ELF-1 (cell line): ENCODE results near the gene TFDP2.
"Not testable (repeated sequence)": the region's sequence is repeated elsewhere in the genome, so short reads cannot be mapped to it uniquely, and the experiment has no call there.

Experiments used
- DNase-seq: peaks from one replicate; pipeline ENCODE4 v3.0.0-alpha.2; 2016; ENCODE audit warnings: low read depth, low spot score

The TFDP2 gene

GRCh38 chr3:142127941-142128658 lies 21.2 kb downstream of the TFDP2 start:
- peak; percentile 26 for DNase-seq

GRCh38 chr3:142124243-142124642 lies 25.1 kb downstream of the TFDP2 start:
- DNase-seq, result no peak

GRCh38 chr3:142120707-142121106 lies 28.6 kb downstream of the TFDP2 start:
- DNase-seq, result no peak

- no peak for DNase-seq
Measured at GRCh38 chr3:142118911-142119310, 30.4 kb downstream of the TFDP2 start.

- no peak for DNase-seq
Measured at GRCh38 chr3:142117056-142117851, 32.1 kb downstream of the TFDP2 start.

GRCh38 chr3:142115867-142116668 lies 33.3 kb downstream of the TFDP2 start:
- peak; percentile 37 for DNase-seq

GRCh38 chr3:142112601-142113000 lies 36.7 kb downstream of the TFDP2 start:
- DNase-seq, result no peak

- DNase-seq, result no peak
Measured at GRCh38 chr3:142106548-142106947, 42.8 kb downstream of the TFDP2 start.

- DNase-seq, result no peak
Measured at GRCh38 chr3:142105991-142106390, 43.4 kb downstream of the TFDP2 start.

- no peak for DNase-seq
Measured at GRCh38 chr3:142104763-142105162, 44.6 kb downstream of the TFDP2 start.

- no peak for DNase-seq
Measured at GRCh38 chr3:142098964-142099363, 50.4 kb downstream of the TFDP2 start.

- no peak for DNase-seq
Measured at GRCh38 chr3:142097099-142097843, 52.1 kb downstream of the TFDP2 start.

GRCh38 chr3:142095841-142096240 lies 53.5 kb downstream of the TFDP2 start:
- DNase-seq, result no peak

- DNase-seq, result not testable (repeated sequence)
Measured at GRCh38 chr3:142088925-142089324, 60.4 kb downstream of the TFDP2 start.

GRCh38 chr3:142088522-142088921 lies 60.8 kb downstream of the TFDP2 start:
- DNase-seq, result peak; percentile 35

- DNase-seq, result no peak
Measured at GRCh38 chr3:142087676-142088075, 61.7 kb downstream of the TFDP2 start.

GRCh38 chr3:142086581-142087090 lies 62.7 kb downstream of the TFDP2 start:
- no peak for DNase-seq

- no peak for DNase-seq
Measured at GRCh38 chr3:142081178-142081577, 68.2 kb downstream of the TFDP2 start.

- DNase-seq, result peak; percentile 76
Measured at GRCh38 chr3:142077859-142078500, 71.4 kb downstream of the TFDP2 start.

GRCh38 chr3:142077155-142077858 lies 72.0 kb downstream of the TFDP2 start:
- no peak for DNase-seq
